Muscle of leg (tissue), 11 donors: Measurements from ENCODE around the gene CFAP54. TPM values are rescaled to one million over a fixed set of nuclear protein-coding genes. Genes with fewer than 3 reads are reported as not detected.

Experiments used
- DNase-seq: peaks from one replicate; pipeline ENCODE4 v3.0.0; 2013
- H3K27ac ChIP-seq: one replicate; pipeline ENCODE4 v1.5.1; 2013; ENCODE audit warnings: mild to moderate bottlenecking, low read length, control low read depth
- H3K27me3 ChIP-seq: one replicate; pipeline ENCODE4 v1.6.1; 2013; ENCODE audit warnings: low read length; ENCODE audit not compliant: control insufficient read depth, insufficient read depth
- H3K36me3 ChIP-seq: one replicate; pipeline ENCODE4 v1.6.1; 2013; ENCODE audit warnings: low read length; ENCODE audit not compliant: control insufficient read depth, insufficient read depth
- H3K4me1 ChIP-seq: one replicate; pipeline ENCODE4 v1.6.1; 2013; ENCODE audit warnings: low read length; ENCODE audit not compliant: control insufficient read depth, insufficient read depth
- H3K4me3 ChIP-seq: one replicate; pipeline ENCODE4 v1.5.1; 2013; ENCODE audit warnings: low read length, control low read depth
- H3K9me3 ChIP-seq: replicated peaks from 2 replicates; pipeline ENCODE4 v1.6.1; 2013; ENCODE audit warnings: low read depth, low read length; ENCODE audit not compliant: control insufficient read depth
- WGBS: methylation state at CpG from one replicate; pipeline ENCODE4 v1.1.5; 2013; ENCODE audit warnings: missing lambda C conversion rate; ENCODE audit not compliant: insufficient coverage; 5-methylcytosine and 5-hydroxymethylcytosine counted together
- polyA plus RNA-seq, 8 donors: library from polyadenylated mRNA; unstranded; fragments of 120-200 nt; gene quantifications; one replicate each; pipeline versions ENCODE4 v1.2.1 to v1.2.3, GENCODE V29; 2013; ENCODE audit warnings: inconsistent platforms in 1 of 8, low replicate concordance in 1 of 8; ENCODE audit not compliant: insufficient read length in 8 of 8, insufficient read depth in 1 of 8
- total RNA-seq: library from RNA; stranded (reverse); fragments of 120-200 nt; gene quantifications from one replicate; pipeline ENCODE4 v1.2.4, GENCODE V29; 2013

The CFAP54 gene
- total and polyA plus RNA-seq, 9 donors = 0.15 to 0.71 (median 0.35) TPM

- DNase-seq = peak; percentile 90
- no peaks in the 10 kb centered on the region for H3K36me3 ChIP-seq
- WGBS = no CpG with 5 or more reads among the region's 1 CpG
- no peaks in the 10 kb centered on the region for H3K27me3 ChIP-seq
- H3K9me3 ChIP-seq = peaks cover 3% of the 10 kb centered on the region
- H3K4me1 ChIP-seq = no peaks in the 10 kb centered on the region
- H3K27ac ChIP-seq = no peak overlapping the region
- no peak overlapping the region for H3K4me3 ChIP-seq
Measured at GRCh38 chr12:96870946-96871345, 381.6 kb downstream of the CFAP54 start.

GRCh38 chr12:96872961-96873360 lies 383.6 kb downstream of the CFAP54 start:
- no peak for DNase-seq
- Histone ChIP-seq H3K36me3 (no peaks in the 10 kb centered on the region), H3K27me3 (no peaks in the 10 kb centered on the region), H3K27ac (no peak overlapping the region), H3K9me3 (peaks cover 3% of the 10 kb centered on the region), H3K4me1 (no peaks in the 10 kb centered on the region), H3K4me3 (no peak overlapping the region)

- H3K27me3 ChIP-seq = no peaks in the 10 kb centered on the region
- H3K9me3 ChIP-seq = peaks cover 3% of the 10 kb centered on the region
- no CpG with 5 or more reads among the region's 2 CpGs for WGBS
Measured at GRCh38 chr12:96874211-96874610, 384.8 kb downstream of the CFAP54 start.

GRCh38 chr12:96876966-96877365 lies 387.6 kb downstream of the CFAP54 start:
- Histone ChIP-seq H3K36me3 (no peaks in the 10 kb centered on the region), H3K27ac (no peak overlapping the region), H3K4me1 (no peaks in the 10 kb centered on the region), H3K4me3 (no peak overlapping the region), H3K9me3 (peaks cover 3% of the 10 kb centered on the region), H3K27me3 (no peaks in the 10 kb centered on the region)
- 83% methylated on average over 1 of the region's 3 CpGs for WGBS
- no peak for DNase-seq

More at GRCh38 chr12:96874211-96874610, 384.8 kb downstream of the CFAP54 start:
- H3K4me3 ChIP-seq = no peak overlapping the region
- no peak overlapping the region for H3K27ac ChIP-seq
- no peaks in the 10 kb centered on the region for H3K36me3 ChIP-seq
- DNase-seq = no peak
- H3K4me1 ChIP-seq = no peaks in the 10 kb centered on the region

GRCh38 chr12:96878704-96879103 lies 389.3 kb downstream of the CFAP54 start:
- WGBS = no CpG with 5 or more reads among the region's 1 CpG

GRCh38 chr12:96879301-96879700 lies 389.9 kb downstream of the CFAP54 start:
- Histone ChIP-seq H3K4me3 (no peak overlapping the region), H3K9me3 (no peaks in the 10 kb centered on the region), H3K4me1 (no peaks in the 10 kb centered on the region), H3K27me3 (no peaks in the 10 kb centered on the region), H3K36me3 (no peaks in the 10 kb centered on the region), H3K27ac (no peak overlapping the region)
- whole genome bisulfite sequencing = 88% methylated on average over 3 of the region's 4 CpGs
- no peak for DNase-seq

More at GRCh38 chr12:96878704-96879103, 389.3 kb downstream of the CFAP54 start:
- H3K4me3 ChIP-seq = no peak overlapping the region
- H3K36me3 ChIP-seq = no peaks in the 10 kb centered on the region
- no peak overlapping the region for H3K27ac ChIP-seq
- H3K27me3 ChIP-seq = no peaks in the 10 kb centered on the region
- DNase-seq = no peak
- no peaks in the 10 kb centered on the region for H3K9me3 ChIP-seq
- H3K4me1 ChIP-seq = no peaks in the 10 kb centered on the region

GRCh38 chr12:96880220-96880619 lies 390.8 kb downstream of the CFAP54 start:
- H3K27me3 ChIP-seq = no peaks in the 10 kb centered on the region
- WGBS = 90% methylated on average over 2 of the region's 3 CpGs
- H3K4me1 ChIP-seq = no peaks in the 10 kb centered on the region
- DNase-seq = no peak
- no peak overlapping the region for H3K27ac ChIP-seq
- no peak overlapping the region for H3K4me3 ChIP-seq
- no peaks in the 10 kb centered on the region for H3K36me3 ChIP-seq
- no peaks in the 10 kb centered on the region for H3K9me3 ChIP-seq

GRCh38 chr12:96881608-96882007 lies 392.2 kb downstream of the CFAP54 start:
- Histone ChIP-seq H3K27ac (no peak overlapping the region), H3K9me3 (no peaks in the 10 kb centered on the region), H3K4me3 (no peak overlapping the region), H3K27me3 (no peaks in the 10 kb centered on the region), H3K4me1 (no peaks in the 10 kb centered on the region), H3K36me3 (no peaks in the 10 kb centered on the region)
- no peak for DNase-seq

GRCh38 chr12:96882862-96883261 lies 393.5 kb downstream of the CFAP54 start:
- Histone ChIP-seq H3K4me1 (peaks cover 4% of the 10 kb centered on the region), H3K27me3 (no peaks in the 10 kb centered on the region), H3K9me3 (no peaks in the 10 kb centered on the region), H3K4me3 (no peak overlapping the region), H3K27ac (no peak overlapping the region), H3K36me3 (no peaks in the 10 kb centered on the region)
- no peak for DNase-seq
- no CpG with 5 or more reads among the region's 2 CpGs for WGBS

GRCh38 chr12:96883571-96883970 lies 394.2 kb downstream of the CFAP54 start:
- DNase-seq = no peak
- Histone ChIP-seq H3K36me3 (no peaks in the 10 kb centered on the region), H3K9me3 (no peaks in the 10 kb centered on the region), H3K27me3 (no peaks in the 10 kb centered on the region), H3K4me1 (peaks cover 4% of the 10 kb centered on the region), H3K27ac (no peak overlapping the region), H3K4me3 (no peak overlapping the region)
- no CpG with 5 or more reads among the region's 4 CpGs for WGBS

- H3K27ac ChIP-seq = no peak overlapping the region
- no peak overlapping the region for H3K4me3 ChIP-seq
- H3K4me1 ChIP-seq = peaks cover 4% of the 10 kb centered on the region
- no peaks in the 10 kb centered on the region for H3K36me3 ChIP-seq
- no peaks in the 10 kb centered on the region for H3K9me3 ChIP-seq
- no peaks in the 10 kb centered on the region for H3K27me3 ChIP-seq
- 52% methylated on average over 4 of the region's 4 CpGs for WGBS
- peak; percentile 52 for DNase-seq
Measured at GRCh38 chr12:96886998-96887677, 397.8 kb downstream of the CFAP54 start.
